ENCODE measurements around the gene TANGO2.

GRCh38 chr22:20033045-20033706 lies 12.3 kb downstream of the TANGO2 start:
- no peak for TF ChIP-seq CTCF (IDR thresholded peaks at IDR 0.05; ENCODE audit: low read length)
- no peak for TF ChIP-seq EZH2 (IDR thresholded peaks at IDR 0.05; ENCODE audit: borderline replicate concordance, low read length)
